Hepatocyte (in vitro differentiated cells): ENCODE measurements around the gene PI4KA.

Source experiments
- CTCF ChIP-seq: fragments of 200-600 bp; sonication (generic); IDR thresholded peaks from 2 replicates; pipeline ENCODE4 v1.5.1; 2016; ENCODE audit warnings: antibody characterized with exemption, mild to moderate bottlenecking; ENCODE audit not compliant: poor library complexity
- EZH2 ChIP-seq: fragments of 200-600 bp; sonication (generic); IDR thresholded peaks from 2 replicates; pipeline ENCODE4 v1.6.1; 2016; ENCODE audit warnings: antibody characterized with exemption, mild to moderate bottlenecking, borderline replicate concordance
- EZH2phosphoT487 ChIP-seq: fragments of 200-600 bp; sonication (generic); IDR thresholded peaks from one replicate; pipeline ENCODE4 v1.6.1; 2018; ENCODE audit warnings: antibody characterized with exemption, mild to moderate bottlenecking, low read depth, moderate library complexity; ENCODE audit not compliant: unreplicated experiment, severe bottlenecking

DNA sequence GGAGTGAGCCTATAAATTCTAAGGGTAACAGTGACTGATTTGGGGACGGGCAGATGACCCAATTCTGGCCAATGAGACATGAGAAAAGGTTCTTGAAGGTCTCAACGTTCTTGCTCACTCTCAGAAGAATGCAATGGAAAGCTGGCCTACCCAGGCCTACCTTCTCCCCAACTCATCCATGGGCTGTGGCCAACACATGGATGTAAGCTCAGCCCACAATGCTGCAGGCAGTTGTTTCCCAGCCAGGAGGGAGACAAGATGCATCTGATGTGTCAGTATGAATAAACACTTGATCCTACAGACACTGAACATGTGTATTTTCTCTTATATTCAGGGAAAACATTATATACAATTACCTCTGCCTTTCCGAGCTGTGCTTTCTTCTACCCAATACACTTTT is 24.4 kb downstream of the PI4KA start:
- TF ChIP-seq EZH2phosphoT487 (no peak), CTCF (no peak), EZH2 (no peak)
